GM19463 (cell line): ENCODE measurements around the gene MTSS2.

Source experiments
- ATAC-seq: cut with Tn5 transposase; IDR thresholded peaks from one replicate; pipeline ENCODE4 v1.9.1; 2021; ENCODE audit warnings: mild to moderate bottlenecking, moderate library complexity; ENCODE audit not compliant: unreplicated experiment

MTSS2 gene

GRCh38 chr16:70685938-70686375 is at the start of gene MTSS2:
Gene MTSS2 (minus strand): TSS chr16:70686053. CDS start chr16:70685791, 262 bp downstream.
- no peak for ATAC-seq

GRCh38 chr16:70735141-70735979 is 49.5 kb upstream of the MTSS2 start:
- ATAC-seq = no peak

- no peak for ATAC-seq
Measured at GRCh38 chr16:70734522-70735095, 48.8 kb upstream of the MTSS2 start.

- no peak for ATAC-seq
Measured at GRCh38 chr16:70730944-70731343, 45.1 kb upstream of the MTSS2 start.

- no peak for ATAC-seq
Measured at GRCh38 chr16:70730031-70730430, 44.2 kb upstream of the MTSS2 start.

- ATAC-seq = no peak
Measured at GRCh38 chr16:70729292-70729691, 43.4 kb upstream of the MTSS2 start.

GRCh38 chr16:70728150-70728549 is 42.3 kb upstream of the MTSS2 start:
- ATAC-seq = no peak

- ATAC-seq = no peak
Measured at GRCh38 chr16:70726892-70727361, 41.1 kb upstream of the MTSS2 start.

- no peak for ATAC-seq
Measured at GRCh38 chr16:70725912-70726828, 40.3 kb upstream of the MTSS2 start.

GRCh38 chr16:70725024-70725911 is 39.4 kb upstream of the MTSS2 start:
- no peak for ATAC-seq

- ATAC-seq = no peak
Measured at GRCh38 chr16:70724146-70725023, 38.5 kb upstream of the MTSS2 start.

- ATAC-seq = no peak
Measured at GRCh38 chr16:70723740-70724145, 37.9 kb upstream of the MTSS2 start.

GRCh38 chr16:70721202-70721963 is 35.5 kb upstream of the MTSS2 start:
- ATAC-seq = no peak

GRCh38 chr16:70720425-70721201 is 34.8 kb upstream of the MTSS2 start:
- no peak for ATAC-seq

- no peak for ATAC-seq
Measured at GRCh38 chr16:70717065-70717464, 31.2 kb upstream of the MTSS2 start.

GRCh38 chr16:70715860-70716357 is 30.1 kb upstream of the MTSS2 start:
- no peak for ATAC-seq

- no peak for ATAC-seq
Measured at GRCh38 chr16:70715055-70715858, 29.4 kb upstream of the MTSS2 start.
